ENCODE results near the gene TGFBR3. TPM values are rescaled to one million over a fixed set of nuclear protein-coding genes. Genes with fewer than 3 reads are reported as not detected.

The TGFBR3 gene
- total and polyA plus RNA-seq, 2 of the 8 experiments (the other 6 are each of a cell fraction or from before 2014, with no cell fraction given), result 2.0 to 6.1 TPM

DNA sequence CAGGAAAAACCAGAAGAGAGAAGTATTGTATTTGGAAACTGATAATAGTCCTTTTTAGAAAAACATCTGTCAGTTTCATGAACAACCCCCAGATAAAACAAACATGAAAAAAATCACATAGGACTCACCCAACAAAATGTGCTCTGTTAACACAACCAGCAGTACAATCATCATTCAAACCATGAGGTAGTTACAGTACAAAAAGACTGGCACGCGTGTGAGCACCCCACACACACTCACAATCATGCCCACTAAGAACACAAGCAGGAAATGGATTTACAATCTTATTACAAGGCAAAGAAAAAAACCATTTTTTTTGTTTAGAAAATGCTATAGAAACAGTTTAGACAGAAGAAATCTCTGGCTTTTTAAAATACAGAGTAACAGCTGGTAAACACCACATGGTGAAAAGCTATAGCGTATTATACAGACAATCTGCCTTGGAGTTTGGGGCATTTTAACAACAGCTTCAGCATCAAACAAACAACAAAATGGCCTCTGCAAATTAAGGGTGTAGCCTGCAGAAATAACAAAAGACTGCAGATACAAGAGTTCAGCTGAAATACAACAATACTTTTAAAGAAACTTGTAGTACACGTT lies 205.3 kb downstream of the TGFBR3 start:
- no peak overlapping the region for H3K4me3 ChIP-seq (ENCODE audit: extremely low read depth in 1 of 4, insufficient read depth in 2 of 4, low read depth in 3 of 4, low read length in 4 of 4)
- no peak for FAIRE-seq
- no peak overlapping the region for H2BK20ac ChIP-seq (ENCODE audit: low read length)
- H4K20me1 ChIP-seq (replicated peaks in 1 of 2; ENCODE audit: control insufficient read depth in 1 of 2, insufficient read depth in 2 of 2, low read length in 2 of 2), result no peaks in the 10 kb centered on the region
- POLR2A ChIA-PET (ENCODE audit: partially characterized antibody), result no interaction called here
- H4K8ac ChIP-seq (ENCODE audit: extremely low read depth, insufficient read depth, low read length), result no peak overlapping the region
- H4K5ac ChIP-seq (ENCODE audit: insufficient read length, low read depth, low read length), result no peak overlapping the region
- no peak overlapping the region for H3K23ac ChIP-seq (ENCODE audit: insufficient read length)
- H3K4me2 ChIP-seq (ENCODE audit: insufficient read depth in 1 of 2, low read depth in 2 of 2, low read length in 2 of 2), result no peak overlapping the region
- no peak overlapping the region for H2BK15ac ChIP-seq (ENCODE audit: low read length)
- CTCF ChIA-PET (ENCODE audit: partially characterized antibody), result interaction anchor here (0.9 kb wide), 1 partner anchor 12 kb away, joined by 3 read pairs; no protein-coding TSS in a partner anchor
- H2BK12ac ChIP-seq (ENCODE audit: low read depth, low read length), result no peak overlapping the region
- H3K18ac ChIP-seq (ENCODE audit: extremely low read depth, low read length), result no peak overlapping the region
- 90% methylated on average over 4 of the region's 4 CpGs; no CpG with 5 or more reads in 1 of the 2 experiments for WGBS, 2 experiments (ENCODE audit: extremely low coverage in 1 of 2, insufficient coverage in 1 of 2, insufficient read length in 1 of 2, insufficient replicate concordance in 2 of 2, low coverage in 1 of 2, low lambda C conversion rate in 2 of 2, missing lambda C conversion rate in 1 of 2)
- no peaks in the 10 kb centered on the region for H3K23me2 ChIP-seq (ENCODE audit: low read depth, low read length)
- H3K14ac ChIP-seq (ENCODE audit: insufficient read length), result no peak overlapping the region
- H2BK120ac ChIP-seq (replicated peaks; ENCODE audit: low read depth, low read length), result no peak overlapping the region
- H3K9ac ChIP-seq (replicated peaks in 1 of 4; ENCODE audit: extremely low read depth in 1 of 4, low read depth in 3 of 4, low read length in 3 of 4), result no peak overlapping the region
- no peak overlapping the region for H2BK5ac ChIP-seq (ENCODE audit: low read depth, low read length)
- no peaks in the 10 kb centered on the region for H3K27me3 ChIP-seq (replicated peaks in 1 of 4; ENCODE audit: control insufficient read depth in 3 of 4, extremely low read depth in 1 of 4, insufficient read depth in 3 of 4, low read length in 3 of 4)
- no peak overlapping the region for H3K27ac ChIP-seq (ENCODE audit: low read depth, low read length)
- DNase-seq (ENCODE audit: low read depth in 1 of 2, low spot score in 2 of 2), result no peak
- TF ChIP-seq SP1 (IDR thresholded peaks at IDR 0.05; ENCODE audit: low read depth, low read length) (no peak), RBBP5 (IDR thresholded peaks at IDR 0.05; ENCODE audit: borderline replicate concordance, low read depth, low read length) (no peak), POLR2A (IDR thresholded peaks at IDR 0.05; ENCODE audit: control extremely low read depth in 1 of 2, low read depth in 2 of 2, low read length in 2 of 2) (no peak), CTBP2 (IDR thresholded peaks at IDR 0.05; ENCODE audit: borderline replicate concordance, insufficient read depth, insufficient read length, low read length) (no peak), USF2 (IDR thresholded peaks at IDR 0.05; ENCODE audit: low read length) (no peak), EP300 (IDR thresholded peaks at IDR 0.05; ENCODE audit: borderline replicate concordance in 1 of 2, low read depth in 2 of 2, low read length in 2 of 2) (no peak), SIX5 (IDR thresholded peaks at IDR 0.05; ENCODE audit: low read depth, low read length) (no peak), TAF7 (optimal IDR thresholded peaks at IDR 0.05; ENCODE audit: borderline replicate concordance, low read depth, low read length) (no peak), TEAD4 (IDR thresholded peaks at IDR 0.05; ENCODE audit: low read depth, low read length) (no peak), BACH1 (IDR thresholded peaks at IDR 0.05; ENCODE audit: low read length) (no peak)
- no peak overlapping the region for H2AK5ac ChIP-seq (ENCODE audit: low read depth, low read length)
- no peaks in the 10 kb centered on the region for H3K9me3 ChIP-seq (ENCODE audit: insufficient read depth in 2 of 2, low read depth in 1 of 2, low read length in 1 of 2)
- H3K79me1 ChIP-seq (ENCODE audit: low read depth, low read length), result no peaks in the 10 kb centered on the region
- H3K4me1 ChIP-seq (replicated peaks in 1 of 4; ENCODE audit: control insufficient read depth in 3 of 4, insufficient read depth in 4 of 4, low read length in 3 of 4), result peaks cover 8 to 13% (median 10%) of the 10 kb centered on the region in 4 experiments
- no peak overlapping the region for H3K4ac ChIP-seq (replicated peaks; ENCODE audit: insufficient read length, low read depth, low read length)
- H4K91ac ChIP-seq (replicated peaks; ENCODE audit: insufficient read length, low read length), result no peak overlapping the region
- no peak overlapping the region for H3K56ac ChIP-seq (replicated peaks; ENCODE audit: insufficient read length, low read depth, low read length)
- H2AFZ ChIP-seq (ENCODE audit: low read length), result no peak overlapping the region
- H3K36me3 ChIP-seq (ENCODE audit: control insufficient read depth in 2 of 4, insufficient read depth in 4 of 4, low read length in 3 of 4), result no peaks in the 10 kb centered on the region
- H3K79me2 ChIP-seq (ENCODE audit: control insufficient read depth in 1 of 2, insufficient read depth in 2 of 2, low read length in 2 of 2), result no peaks in the 10 kb centered on the region

Measured in H1 (cell line).